ENCODE data around the gene VPS37B.

Gene VPS37B

DNA sequence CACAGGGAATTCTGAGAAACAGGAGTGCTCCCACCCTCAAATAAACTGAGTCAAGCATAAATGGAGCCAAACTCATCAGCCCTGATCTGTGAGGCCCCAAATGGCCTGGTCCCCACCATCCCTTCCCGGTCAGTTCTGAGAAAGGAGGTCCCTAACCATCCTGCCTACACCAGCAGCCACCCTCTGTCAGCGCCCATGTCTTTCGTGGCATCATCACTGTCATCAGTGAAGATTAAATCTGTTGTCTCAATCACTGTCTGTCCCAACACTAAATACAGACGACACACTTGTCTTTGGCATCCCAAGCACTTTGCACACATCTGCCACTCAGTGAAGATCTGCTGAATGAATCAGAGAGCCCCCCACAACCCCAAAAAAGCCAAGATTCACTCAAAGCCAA is 22.4 kb downstream of the VPS37B start:
- H3K9me3 Mint-ChIP-seq, result no peaks in the 10 kb centered on the region
- H3K4me1 Mint-ChIP-seq, result peaks cover 51% of the 10 kb centered on the region
- no peak for DNase-seq
- peaks cover 24% of the 10 kb centered on the region for H3K36me3 Mint-ChIP-seq (ENCODE audit: low read depth)
- H3K27me3 Mint-ChIP-seq (ENCODE audit: low read depth, poor library complexity), result peaks cover 21% of the 10 kb centered on the region
- H3K4me3 Mint-ChIP-seq, result no peak overlapping the region
- TF ChIP-seq, protein P1, sequence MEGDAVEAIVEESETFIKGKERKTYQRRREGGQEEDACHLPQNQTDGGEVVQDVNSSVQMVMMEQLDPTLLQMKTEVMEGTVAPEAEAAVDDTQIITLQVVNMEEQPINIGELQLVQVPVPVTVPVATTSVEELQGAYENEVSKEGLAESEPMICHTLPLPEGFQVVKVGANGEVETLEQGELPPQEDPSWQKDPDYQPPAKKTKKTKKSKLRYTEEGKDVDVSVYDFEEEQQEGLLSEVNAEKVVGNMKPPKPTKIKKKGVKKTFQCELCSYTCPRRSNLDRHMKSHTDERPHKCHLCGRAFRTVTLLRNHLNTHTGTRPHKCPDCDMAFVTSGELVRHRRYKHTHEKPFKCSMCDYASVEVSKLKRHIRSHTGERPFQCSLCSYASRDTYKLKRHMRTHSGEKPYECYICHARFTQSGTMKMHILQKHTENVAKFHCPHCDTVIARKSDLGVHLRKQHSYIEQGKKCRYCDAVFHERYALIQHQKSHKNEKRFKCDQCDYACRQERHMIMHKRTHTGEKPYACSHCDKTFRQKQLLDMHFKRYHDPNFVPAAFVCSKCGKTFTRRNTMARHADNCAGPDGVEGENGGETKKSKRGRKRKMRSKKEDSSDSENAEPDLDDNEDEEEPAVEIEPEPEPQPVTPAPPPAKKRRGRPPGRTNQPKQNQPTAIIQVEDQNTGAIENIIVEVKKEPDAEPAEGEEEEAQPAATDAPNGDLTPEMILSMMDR (IDR thresholded peaks at IDR 0.05), result no peak
- no peak overlapping the region for H3K27ac Mint-ChIP-seq

GRCh38 chr12:122872815-122873361 is 23.0 kb downstream of the VPS37B start:
- H3K36me3 Mint-ChIP-seq (ENCODE audit: low read depth), result peaks cover 26% of the 10 kb centered on the region
- H3K9me3 Mint-ChIP-seq, result no peaks in the 10 kb centered on the region
- H3K4me3 Mint-ChIP-seq, result no peak overlapping the region
- TF ChIP-seq, protein P1 (IDR thresholded peaks at IDR 0.05), result no peak
- H3K27me3 Mint-ChIP-seq (ENCODE audit: low read depth, poor library complexity), result peaks cover 21% of the 10 kb centered on the region
- H3K4me1 Mint-ChIP-seq, result peaks cover 51% of the 10 kb centered on the region
- DNase-seq, result no peak
- peak overlapping the region; percentile 58 for H3K27ac Mint-ChIP-seq

DNA sequence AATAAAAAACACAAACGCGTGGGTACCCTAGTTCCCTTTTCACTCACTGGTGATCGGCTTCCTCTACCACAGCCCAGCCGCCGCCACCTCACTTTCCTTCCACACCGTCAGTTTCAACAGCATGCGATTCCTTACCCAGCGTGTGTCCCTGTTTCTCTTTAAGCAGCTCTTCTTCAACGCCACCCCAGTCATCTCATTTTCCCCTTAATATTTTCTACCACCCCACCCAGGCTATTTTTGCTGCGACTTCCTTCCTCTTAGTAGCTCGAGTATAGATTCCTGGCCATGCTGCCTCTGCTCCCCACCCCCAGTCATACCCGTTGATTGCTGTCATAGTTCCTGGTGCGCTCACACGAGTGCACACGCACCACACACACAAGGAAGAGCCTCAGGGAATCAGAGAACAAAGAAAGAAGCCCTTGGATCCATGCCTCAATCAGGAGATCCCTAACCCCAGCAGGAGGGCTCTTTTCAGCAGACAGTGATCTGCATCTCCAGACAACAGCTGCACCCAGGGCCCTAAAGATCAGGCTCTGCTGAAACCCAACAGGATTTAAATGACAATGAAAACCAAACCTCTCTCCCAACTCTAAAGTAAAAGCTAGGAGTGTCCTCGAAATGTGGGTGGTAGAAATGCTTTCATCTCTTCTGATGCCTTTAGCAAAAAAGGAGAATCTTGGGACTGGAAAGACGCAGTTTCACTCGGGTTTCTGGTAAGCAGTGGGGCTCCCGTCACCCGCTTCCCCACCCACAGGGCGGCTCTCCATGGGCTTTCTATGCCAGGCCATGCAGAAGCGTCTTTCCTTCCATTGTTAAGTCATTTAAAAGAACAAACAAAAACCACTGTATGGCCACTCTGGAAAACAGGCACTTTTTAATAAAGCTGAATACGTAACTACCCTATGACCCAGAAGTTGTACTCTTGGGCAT is 23.8 kb downstream of the VPS37B start:
- peaks cover 45% of the 10 kb centered on the region for H3K4me1 Mint-ChIP-seq
- TF ChIP-seq, protein P1 (IDR thresholded peaks at IDR 0.05), result no peak

DNA sequence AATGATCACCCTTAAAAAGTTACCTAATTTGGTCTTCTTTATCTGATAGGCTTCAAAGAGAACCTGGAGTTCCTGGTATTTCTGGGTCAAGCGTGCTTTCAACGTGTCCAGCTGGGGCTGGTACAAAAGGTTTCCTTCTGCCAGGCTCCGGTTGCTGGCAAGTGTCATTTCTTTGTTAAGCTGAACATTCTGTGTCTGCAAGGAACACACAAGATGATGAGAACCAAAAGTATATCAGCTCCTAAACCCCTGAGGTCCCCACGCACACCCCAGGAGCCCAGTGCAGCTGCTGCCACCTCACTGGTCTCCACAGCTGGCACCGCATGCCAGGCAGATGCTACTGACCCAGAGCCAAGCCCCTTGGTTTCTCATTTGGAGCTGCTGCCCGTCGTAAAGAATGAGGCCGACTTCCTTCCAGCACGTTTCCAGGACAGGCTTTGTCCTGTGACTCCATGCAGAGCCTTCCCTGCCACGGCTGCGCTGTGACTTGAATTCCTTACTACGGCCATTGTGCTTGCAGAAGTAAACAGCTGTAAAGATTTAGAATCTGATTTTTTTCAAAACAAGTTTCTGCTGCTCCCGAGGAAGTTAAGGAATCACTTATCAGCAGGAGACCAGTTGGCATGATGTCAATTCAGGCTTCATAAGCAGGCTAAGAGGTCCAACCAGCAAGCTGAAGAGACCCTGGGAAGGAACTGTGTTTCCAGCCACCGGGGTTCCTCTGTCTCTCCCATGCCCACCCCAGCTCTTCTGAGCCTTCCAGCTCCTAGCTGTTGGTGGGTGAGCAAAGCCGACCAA is 24.9 kb downstream of the VPS37B start:
- TF ChIP-seq, protein P1 (IDR thresholded peaks at IDR 0.05), result no peak
- peaks cover 26% of the 10 kb centered on the region for H3K36me3 Mint-ChIP-seq (ENCODE audit: low read depth)
- H3K27ac Mint-ChIP-seq, result no peak overlapping the region
- H3K9me3 Mint-ChIP-seq, result no peaks in the 10 kb centered on the region
- peak overlapping the region; percentile 61 for H3K4me3 Mint-ChIP-seq
- peaks cover 39% of the 10 kb centered on the region for H3K4me1 Mint-ChIP-seq
- no peak for DNase-seq
- H3K27me3 Mint-ChIP-seq (ENCODE audit: low read depth, poor library complexity), result peaks cover 18% of the 10 kb centered on the region

More for the DNA sequence above, 23.8 kb downstream of the VPS37B start:
- Mint-ChIP-seq H3K27me3 (ENCODE audit: low read depth, poor library complexity) (peaks cover 19% of the 10 kb centered on the region), H3K27ac (peak overlapping the region; percentile 39), H3K4me3 (peak overlapping the region; percentile 61), H3K9me3 (no peaks in the 10 kb centered on the region), H3K36me3 (ENCODE audit: low read depth) (peaks cover 26% of the 10 kb centered on the region)
- DNase-seq, result no peak

GRCh38 chr12:122870163-122870842 is 25.6 kb downstream of the VPS37B start:
- H3K4me1 Mint-ChIP-seq, result peaks cover 39% of the 10 kb centered on the region
- DNase-seq, result no peak
- H3K4me3 Mint-ChIP-seq, result no peak overlapping the region
- H3K36me3 Mint-ChIP-seq (ENCODE audit: low read depth), result peaks cover 26% of the 10 kb centered on the region
- TF ChIP-seq, protein P1 (IDR thresholded peaks at IDR 0.05), result no peak
- H3K27ac Mint-ChIP-seq, result no peak overlapping the region
- H3K9me3 Mint-ChIP-seq, result no peaks in the 10 kb centered on the region
- peaks cover 13% of the 10 kb centered on the region for H3K27me3 Mint-ChIP-seq (ENCODE audit: low read depth, poor library complexity)
